NCI-H2107 treated with DMSO at 0.1 percent for 48 hours (cell line): ENCODE measurements around the gene CDHR4.
"Not testable (repeated sequence)": the region's sequence is repeated elsewhere in the genome, so short reads cannot be mapped to it uniquely, and the experiment has no call there.

ENCODE experiments used
- DNase-seq: peaks from one replicate; lab custom pipeline; 2025; ENCODE audit not compliant: unreplicated experiment; lab: John Stamatoyannopoulos, UW

Gene CDHR4

GRCh38 chr3:49804141-49805041, 4.7 kb upstream of the CDHR4 start:
- DNase-seq: no peak

DNA sequence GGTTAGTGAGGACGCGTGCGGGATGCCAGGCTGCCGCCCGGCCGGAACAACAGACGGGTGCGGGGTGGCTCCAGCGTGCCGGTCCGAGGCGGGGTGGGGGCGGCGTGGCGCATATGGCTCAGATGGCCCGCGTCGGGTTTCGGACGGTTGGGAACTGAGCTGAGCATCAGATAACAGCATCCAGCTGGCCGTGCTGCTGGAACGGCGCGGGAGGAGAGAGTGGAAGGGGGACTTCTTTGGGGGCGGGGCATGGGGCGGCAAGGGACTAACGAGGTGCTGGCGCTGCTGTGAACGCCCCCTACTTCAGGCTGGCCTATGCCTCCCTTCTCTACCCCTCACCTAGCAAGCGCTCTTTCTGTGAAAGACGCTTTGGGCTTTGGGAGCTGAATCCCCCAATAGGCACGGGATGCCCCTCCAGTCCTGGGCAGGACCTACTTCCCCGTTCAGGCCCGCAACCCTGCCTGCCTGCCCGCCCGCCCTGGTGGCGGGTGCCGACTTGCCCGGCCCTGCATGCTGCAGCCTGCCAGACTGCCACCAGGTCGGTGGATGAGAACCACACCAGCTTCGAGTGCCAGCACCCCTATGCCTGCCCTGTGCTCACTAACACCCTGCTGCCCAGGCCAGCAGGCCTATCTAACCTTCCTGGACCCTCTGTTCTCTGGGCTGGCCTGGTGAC, 3.9 kb upstream of the CDHR4 start:
- DNase-seq: no peak

- DNase-seq: peak; percentile 9
Observed at GRCh38 chr3:49802719-49803464, 3.2 kb upstream of the CDHR4 start, which contains the start of gene INKA1. TSS of gene INKA1 (plus strand) at chr3:49803261. CDS start at chr3:49803393, 132 bp downstream.

DNA sequence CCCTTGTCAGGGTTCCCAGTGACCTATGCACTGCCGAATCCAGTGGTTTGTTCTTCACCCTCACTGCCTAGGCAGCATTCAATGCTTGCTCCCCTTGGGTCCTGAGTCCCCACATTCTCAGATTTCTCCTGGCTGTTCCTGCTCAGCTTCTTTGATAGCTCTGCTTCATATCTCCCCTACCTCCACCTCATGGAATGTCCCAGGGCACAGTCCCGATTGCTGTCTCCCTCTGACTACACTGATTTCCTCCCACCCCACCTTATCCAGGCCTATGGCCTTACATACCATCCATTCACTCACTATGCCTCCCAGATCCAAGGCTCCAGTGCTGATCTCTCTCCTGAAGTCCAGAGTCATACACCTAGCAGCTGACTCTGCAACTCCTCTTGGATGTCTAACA, 1.5 kb upstream of the CDHR4 start:
- no peak for DNase-seq

GRCh38 chr3:49799105-49799504, 568 bp downstream of the CDHR4 start:
- no peak for DNase-seq

GRCh38 chr3:49794926-49795905, 4.5 kb downstream of the CDHR4 start:
- no peak for DNase-seq

DNA sequence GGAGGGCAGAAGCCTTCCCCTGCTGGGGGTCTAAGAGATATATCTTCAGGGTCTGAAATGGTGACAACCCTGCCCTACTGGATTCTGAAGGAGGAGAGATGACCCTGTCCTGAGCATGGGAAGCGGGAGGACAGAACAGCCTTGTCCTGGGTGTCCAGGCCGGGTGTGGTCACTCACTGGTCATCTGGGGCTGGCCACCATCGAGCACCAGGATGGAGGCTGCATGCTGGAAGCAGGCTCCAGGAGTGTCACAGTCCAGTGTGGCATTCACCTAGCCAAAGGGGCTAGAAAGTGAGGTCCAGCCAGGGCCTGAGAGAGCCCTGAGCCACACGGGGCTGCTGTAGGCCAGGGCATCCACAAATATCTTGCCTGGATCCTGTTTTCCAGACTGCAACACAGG, 5.2 kb downstream of the CDHR4 start:
- no peak for DNase-seq

GRCh38 chr3:49793486-49794085, 6.1 kb downstream of the CDHR4 start:
- DNase-seq: no peak

DNA sequence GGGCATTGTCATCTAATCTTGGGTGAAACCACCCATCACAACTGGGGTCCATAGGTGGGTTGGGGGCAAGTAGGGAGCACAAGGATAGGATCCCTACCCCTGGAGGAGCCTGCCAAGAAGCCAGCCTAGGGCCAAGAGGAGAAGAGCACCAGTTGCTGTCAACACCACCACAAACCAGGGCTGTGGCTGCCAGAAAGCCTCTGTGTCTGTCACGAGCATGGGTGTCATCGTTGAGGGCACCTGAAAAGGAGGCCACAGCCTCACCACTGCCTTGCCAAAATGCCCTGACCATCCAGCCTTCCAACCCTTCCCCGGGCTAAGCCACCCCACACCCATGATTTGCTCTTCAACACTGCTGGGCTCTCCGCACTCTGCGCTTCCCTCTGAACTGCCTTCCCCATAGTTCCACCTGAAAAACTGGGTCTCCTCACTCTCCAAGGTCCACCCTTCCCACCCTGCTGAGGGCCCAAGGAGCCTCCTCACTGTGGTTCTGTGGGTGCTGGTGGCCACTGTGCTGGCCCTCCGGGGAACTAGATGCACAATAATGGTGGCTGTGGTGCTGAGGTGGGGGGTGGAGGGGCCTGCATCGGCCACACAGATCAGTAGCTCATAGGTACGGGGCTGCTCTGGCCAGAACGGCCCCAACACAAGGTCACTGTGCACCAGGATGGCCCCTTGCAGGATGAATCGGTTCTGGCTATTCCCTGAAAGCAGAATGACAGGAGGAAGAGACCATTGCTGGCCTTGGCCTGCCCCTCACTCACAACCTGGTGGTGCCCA, 7.1 kb downstream of the CDHR4 start:
- DNase-seq: no peak

DNA sequence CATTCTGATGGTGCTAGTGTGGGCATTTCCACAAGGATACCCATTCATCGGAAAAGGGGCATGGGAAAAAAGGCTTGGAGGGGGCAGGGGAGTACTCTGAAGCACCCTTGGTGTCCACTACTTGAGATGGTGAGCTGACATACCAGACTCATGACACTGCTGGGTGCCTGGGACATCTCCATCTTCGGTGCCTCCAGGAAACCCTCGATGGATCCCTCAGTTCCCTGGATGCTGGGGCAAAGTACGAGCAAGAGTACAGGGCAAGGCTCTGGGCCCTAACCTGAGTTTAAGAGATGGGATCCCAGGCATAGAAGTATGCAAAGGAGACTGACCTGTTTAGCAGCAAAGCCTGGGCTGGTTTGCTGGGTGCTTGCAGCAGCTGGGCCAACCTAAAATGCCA, 8.1 kb downstream of the CDHR4 start:
- no peak for DNase-seq

DNA sequence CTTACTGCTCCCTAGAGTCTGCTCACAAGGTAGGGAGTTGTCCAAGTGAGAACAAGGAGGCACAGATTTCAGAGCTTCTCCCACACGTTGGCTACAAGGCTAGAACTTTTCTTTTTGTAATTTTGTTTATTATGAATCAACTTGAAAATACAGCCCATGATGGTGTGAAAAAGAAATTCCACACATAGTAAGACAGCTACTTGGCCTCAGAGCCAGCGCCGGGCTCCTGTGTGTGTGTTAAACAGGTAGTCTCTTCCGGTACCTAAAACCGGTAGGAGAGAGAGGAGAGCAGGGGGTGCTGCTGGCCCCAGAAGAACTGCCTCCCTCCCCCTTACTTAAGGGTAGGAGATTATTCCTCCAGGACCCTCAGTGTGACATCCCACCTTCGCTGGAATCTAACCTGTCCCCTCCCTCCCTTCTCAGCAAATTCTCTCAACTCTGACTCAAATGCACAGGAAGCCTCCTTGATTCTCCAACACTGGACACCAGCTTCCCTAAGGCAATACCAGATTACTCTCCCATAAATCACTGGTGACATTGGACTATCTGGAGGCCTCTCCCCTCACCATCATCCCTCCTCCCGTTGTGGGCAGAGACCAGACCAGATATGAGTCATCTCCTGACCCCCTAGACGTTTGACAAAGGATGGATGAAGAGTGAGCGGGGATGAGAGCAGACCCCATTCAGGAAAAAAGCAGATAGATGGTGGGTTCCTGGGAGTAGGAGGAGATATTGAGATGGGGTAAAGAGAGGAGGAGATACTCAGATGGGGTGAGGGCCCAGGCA, 8.9 kb downstream of the CDHR4 start:
- DNase-seq: no peak

GRCh38 chr3:49788056-49788455, 11.6 kb downstream of the CDHR4 start:
- DNase-seq: no peak

- no peak for DNase-seq
Observed at GRCh38 chr3:49787536-49787935, 12.1 kb downstream of the CDHR4 start.

- no peak for DNase-seq
Observed at GRCh38 chr3:49787182-49787464, 12.6 kb downstream of the CDHR4 start.

GRCh38 chr3:49786357-49787181, 13.1 kb downstream of the CDHR4 start, which contains the start of gene IP6K1:
TSS of gene IP6K1 (minus strand) at chr3:49786542. CDS start at chr3:49748040, 38,502 bp downstream.
- DNase-seq: peak; percentile 94

- DNase-seq: no peak
Observed at GRCh38 chr3:49785565-49786356, 13.9 kb downstream of the CDHR4 start.

GRCh38 chr3:49782277-49782676, 17.4 kb downstream of the CDHR4 start:
- not testable (repeated sequence) for DNase-seq
